Caco-2 (cell line): Measurements from ENCODE around the gene PLEKHA4. TPM values are rescaled to one million over a fixed set of nuclear protein-coding genes. Genes with fewer than 3 reads are reported as not detected.

Experiments used
- BruUV-seq: library from RNA; stranded (reverse); fragments of 400-500 nt; replicated peaks from 2 replicates; lab custom pipeline; 2021; lab: Mats Ljungman, UMichigan
- CTCF ChIA-PET: fragments of 300-600 bp; sonication (Branson Sonifier 250); formaldehyde crosslinking; loops from one replicate; lab custom pipeline; 2022; ENCODE audit warnings: antibody characterized with exemption; lab: Charles Lee
- POLR2A ChIA-PET: fragments of 300-600 bp; sonication (Branson Sonifier 250); formaldehyde crosslinking; loops from one replicate; lab custom pipeline; 2022; ENCODE audit warnings: antibody characterized with exemption; lab: Charles Lee
- DNase-seq, 2 experiments: peaks; one replicate each; pipeline versions ENCODE4 v3.0.0 to v3.0.0-alpha.2; 2020 to 2022
- H3K27me3 ChIP-seq: replicated peaks from 2 replicates; pipeline ENCODE4 v1.6.0; 2011; ENCODE audit warnings: low read length; ENCODE audit not compliant: control insufficient read depth, insufficient read depth
- H3K36me3 ChIP-seq: 2 replicates; pipeline ENCODE4 v1.5.1; 2011; ENCODE audit warnings: low read length; ENCODE audit not compliant: control insufficient read depth, insufficient read depth
- H3K4me1 ChIP-seq: fragments of 250-450 bp; sonication (Bioruptor Pico); 2 replicates; pipeline ENCODE4 v1.5.1; 2020; ENCODE audit warnings: mild to moderate bottlenecking
- H3K4me3 ChIP-seq: 2 replicates; pipeline ENCODE4 v1.5.1; 2011; ENCODE audit warnings: low read depth, mild to moderate bottlenecking, control low read depth, low read length
- H3K9me3 ChIP-seq: fragments of 250-450 bp; sonication (Bioruptor Pico); 2 replicates; pipeline ENCODE4 v1.5.1; 2020; ENCODE audit warnings: mild to moderate bottlenecking, moderate library complexity
- H3K27ac Mint-ChIP-seq: one replicate; pipeline ENCODE4 v1.8.0; 2022; ENCODE audit warnings: mixed read lengths; ENCODE audit not compliant: unreplicated experiment
- H3K27me3 Mint-ChIP-seq: one replicate; pipeline ENCODE4 v1.8.0; 2022; ENCODE audit warnings: mixed read lengths; ENCODE audit not compliant: insufficient read depth, unreplicated experiment
- H3K36me3 Mint-ChIP-seq: one replicate; pipeline ENCODE4 v1.8.0; 2022; ENCODE audit warnings: mild to moderate bottlenecking, mixed read lengths; ENCODE audit not compliant: insufficient read depth, unreplicated experiment
- H3K4me1 Mint-ChIP-seq: one replicate; pipeline ENCODE4 v1.8.0; 2022; ENCODE audit warnings: low read depth, mixed read lengths; ENCODE audit not compliant: unreplicated experiment
- H3K4me3 Mint-ChIP-seq: one replicate; pipeline ENCODE4 v1.8.0; 2022; ENCODE audit warnings: mild to moderate bottlenecking, moderate library complexity, mixed read lengths; ENCODE audit not compliant: unreplicated experiment
- H3K9me3 Mint-ChIP-seq: one replicate; pipeline ENCODE4 v1.8.0; 2022; ENCODE audit warnings: mixed read lengths; ENCODE audit not compliant: unreplicated experiment
- CTCF ChIP-seq, 2 experiments: fragments of 200-600 bp in 1 of 2; IDR thresholded peaks; 1 replicate in 1 of 2; 2 replicates in 1 of 2; pipeline versions ENCODE4 v1.5.1 to v1.8.0; 2011 to 2022; ENCODE audit warnings: antibody characterized with exemption in 1 of 2, control low read depth in 1 of 2, inconsistent platforms in 1 of 2, low read depth in 1 of 2, low read length in 1 of 2, mild to moderate bottlenecking in 1 of 2, moderate library complexity in 1 of 2; ENCODE audit not compliant: insufficient read depth in 1 of 2, severe bottlenecking in 1 of 2, unreplicated experiment in 1 of 2
- intact Hi-C: fragments of 100-400 bp; cut with micrococcal nuclease; formaldehyde crosslinking; loops from one replicate; pipeline ENCODE4 v1.10.0; 2022; ENCODE audit not compliant: unreplicated experiment
- total RNA-seq: library from RNA; stranded (reverse); gene quantifications from 2 replicates; pipeline ENCODE4 v1.2.3, GENCODE V29; 2022

Gene PLEKHA4
- total RNA-seq, 1 experiment from 2014 or later = 3.9 TPM

GRCh38 chr19:48804496-48804895, 63.9 kb downstream of the PLEKHA4 start:
- peaks cover 22% of the 10 kb centered on the region for H3K4me1 Mint-ChIP-seq

GRCh38 chr19:48802623-48803022, 65.8 kb downstream of the PLEKHA4 start:
- Histone ChIP-seq H3K27me3 (no peaks in the 10 kb centered on the region), H3K4me3 (no peak overlapping the region), H3K9me3 (no peaks in the 10 kb centered on the region), H3K36me3 (no peaks in the 10 kb centered on the region), H3K4me1 (peaks cover 10% of the 10 kb centered on the region)
- ChIA-PET POLR2A (no interaction called here), CTCF (interaction anchor here (0.6 kb wide), 1 partner anchor 56 kb away, joined by 4 read pairs; no protein-coding TSS in a partner anchor)
- no peak overlapping the region for H3K4me3 Mint-ChIP-seq
- H3K27me3 Mint-ChIP-seq = no peaks in the 10 kb centered on the region
- no peak for TF ChIP-seq CTCF (IDR thresholded peaks at IDR 0.05; ENCODE audit: insufficient read depth in 1 of 2, low read depth in 1 of 2, low read length in 1 of 2, severe bottlenecking in 1 of 2, unreplicated experiment in 1 of 2)
- no TSS peak for BruUV-seq
- intact Hi-C loops = no loop called here
- H3K9me3 Mint-ChIP-seq = no peaks in the 10 kb centered on the region
- peaks cover 34% of the 10 kb centered on the region for H3K36me3 Mint-ChIP-seq
- H3K27ac Mint-ChIP-seq = no peak overlapping the region
- H3K4me1 Mint-ChIP-seq = peaks cover 11% of the 10 kb centered on the region
- no peak for DNase-seq

More at GRCh38 chr19:48804496-48804895, 63.9 kb downstream of the PLEKHA4 start:
- Mint-ChIP-seq H3K9me3 (no peaks in the 10 kb centered on the region), H3K4me3 (no peak overlapping the region), H3K27ac (peak overlapping the region; percentile 39), H3K27me3 (no peaks in the 10 kb centered on the region), H3K36me3 (peaks cover 36% of the 10 kb centered on the region)
- BruUV-seq = no TSS peak
- peaks cover 15% of the 10 kb centered on the region for H3K4me1 ChIP-seq
- no peaks in the 10 kb centered on the region for H3K9me3 ChIP-seq
- DNase-seq = no peak
- H3K27me3 ChIP-seq = no peaks in the 10 kb centered on the region
- no peak overlapping the region for H3K4me3 ChIP-seq
- H3K36me3 ChIP-seq = no peaks in the 10 kb centered on the region
- ChIA-PET CTCF (interaction anchor here (1.4 kb wide), 1 partner anchor 9 kb away, joined by 6 read pairs; no protein-coding TSS in a partner anchor), POLR2A (no interaction called here)
- TF ChIP-seq CTCF (IDR thresholded peaks at IDR 0.05; ENCODE audit: insufficient read depth in 1 of 2, low read depth in 1 of 2, low read length in 1 of 2, severe bottlenecking in 1 of 2, unreplicated experiment in 1 of 2) = no peak
- intact Hi-C loops = no loop called here

GRCh38 chr19:48799358-48800300, 68.8 kb downstream of the PLEKHA4 start:
- Histone ChIP-seq H3K4me1 (peaks cover 8% of the 10 kb centered on the region), H3K27me3 (no peaks in the 10 kb centered on the region), H3K4me3 (no peak overlapping the region), H3K36me3 (no peaks in the 10 kb centered on the region), H3K9me3 (no peaks in the 10 kb centered on the region)
- CTCF ChIA-PET = interaction anchor here (0.6 to 1.1 kb wide), 2 partner anchors 31 to 45 kb away, joined by 5 to 6 read pairs; no protein-coding TSS in a partner anchor
- POLR2A ChIA-PET = no interaction called here
- no peak for TF ChIP-seq CTCF (IDR thresholded peaks at IDR 0.05; ENCODE audit: insufficient read depth in 1 of 2, low read depth in 1 of 2, low read length in 1 of 2, severe bottlenecking in 1 of 2, unreplicated experiment in 1 of 2)
- Mint-ChIP-seq H3K9me3 (no peaks in the 10 kb centered on the region), H3K4me3 (no peak overlapping the region), H3K4me1 (peaks cover 9% of the 10 kb centered on the region), H3K36me3 (peaks cover 28% of the 10 kb centered on the region), H3K27ac (no peak overlapping the region), H3K27me3 (no peaks in the 10 kb centered on the region)
- no peak for DNase-seq
- intact Hi-C loops = no loop called here
- BruUV-seq = no TSS peak
